Measurements from ENCODE around the gene ZNF74.
"Not testable (repeated sequence)": the region's sequence is repeated elsewhere in the genome, so short reads cannot be mapped to it uniquely, and the experiment has no call there.

Gene ZNF74

GRCh38 chr22:20393705-20394476, at the start of gene ZNF74:
TSS of gene ZNF74 (plus strand) at chr22:20394151. CDS start at chr22:20394629, 478 bp downstream.
- no peak for FAIRE-seq

- not testable (repeated sequence) for FAIRE-seq
These were observed 47.4 kb upstream of the ZNF74 start for GRCh38 chr22:20346553-20346952.

DNA sequence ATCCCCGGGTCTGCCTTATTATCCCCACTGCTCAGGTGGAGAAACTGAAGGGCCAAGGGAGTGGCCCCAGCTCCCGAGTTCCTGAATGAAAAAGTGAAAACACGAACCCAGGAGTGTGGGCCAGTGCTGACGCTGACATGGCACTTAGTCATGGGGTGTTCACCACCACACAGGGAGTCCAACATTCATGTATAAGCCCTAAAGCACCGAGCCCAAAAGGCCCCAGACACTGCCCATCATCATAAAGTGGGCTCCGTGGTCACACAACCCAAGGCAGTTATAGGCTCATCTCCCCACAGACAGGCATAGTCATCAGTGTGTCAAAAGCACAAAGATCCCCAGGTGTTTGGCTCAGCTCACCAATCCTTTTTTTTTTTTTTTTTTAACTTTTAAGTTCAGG, 41.4 kb upstream of the ZNF74 start:
- not testable (repeated sequence) for FAIRE-seq

DNA sequence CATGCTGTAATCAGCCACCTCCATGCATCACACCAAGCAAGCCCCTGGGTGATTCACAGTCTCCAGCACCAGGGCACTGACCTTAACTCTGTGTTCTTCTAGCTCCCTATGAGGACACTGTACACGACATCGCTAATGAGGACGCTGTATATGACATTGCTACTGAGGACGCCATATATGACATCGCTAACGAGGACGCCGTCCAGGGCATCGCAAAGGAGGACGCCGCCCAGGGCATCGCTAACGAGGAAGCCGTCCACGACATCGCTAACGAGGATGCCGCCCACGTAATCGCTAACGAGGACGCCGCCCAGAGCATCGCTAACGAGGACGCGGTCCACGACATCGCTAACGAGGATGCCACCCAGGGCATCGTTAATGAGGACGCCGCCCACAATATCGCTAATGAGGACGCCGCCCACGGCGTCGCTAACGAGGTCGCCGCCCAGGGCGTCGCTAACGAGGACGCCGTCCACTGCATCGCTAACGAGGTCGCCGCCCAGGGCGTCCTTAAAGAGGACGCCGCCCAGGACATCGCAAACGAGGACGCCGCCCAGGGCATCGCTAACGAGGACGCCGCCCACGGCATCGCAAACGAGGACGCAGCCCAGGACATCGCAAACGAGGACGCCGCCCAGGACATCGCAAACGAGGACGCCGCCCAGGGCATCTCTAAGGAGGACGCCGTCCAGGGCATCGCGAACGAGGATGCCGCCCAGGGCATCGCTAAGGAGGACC, 39.5 kb upstream of the ZNF74 start:
- FAIRE-seq, result no peak

DNA sequence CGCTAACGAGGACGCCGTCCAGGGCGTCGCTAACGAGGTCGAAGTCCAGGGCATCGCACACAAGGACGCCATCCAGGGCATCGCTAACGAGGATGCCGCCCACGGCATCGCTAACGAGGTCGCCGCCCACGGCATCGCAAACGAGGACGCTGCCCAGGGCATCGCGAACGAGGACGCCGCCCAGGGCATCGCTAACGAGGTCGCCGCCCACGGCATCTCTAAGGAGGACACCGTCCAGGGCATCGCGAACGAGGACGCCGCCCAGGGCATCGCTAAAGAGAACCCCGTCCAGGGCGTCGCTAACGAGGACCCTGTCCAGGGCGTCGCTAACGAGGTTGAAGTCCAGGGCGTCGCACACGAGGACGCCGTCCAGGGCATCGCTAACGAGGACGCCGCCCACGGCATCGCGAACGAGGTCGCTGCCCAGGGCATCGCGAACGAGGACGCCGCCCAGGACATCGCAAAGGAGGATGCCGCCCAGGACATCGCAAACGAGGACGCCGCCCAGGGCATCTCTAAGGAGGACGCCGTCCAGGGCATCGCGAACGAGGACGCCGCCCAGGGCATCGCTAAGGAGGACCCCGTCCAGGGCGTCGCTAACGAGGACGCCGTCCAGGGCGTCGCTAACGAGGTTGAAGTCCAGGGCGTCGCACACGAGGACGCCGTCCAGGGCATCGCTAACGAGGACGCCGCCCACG, 37.9 kb upstream of the ZNF74 start:
- not testable (repeated sequence) for FAIRE-seq

- not testable (repeated sequence) for FAIRE-seq
These were observed 37.0 kb upstream of the ZNF74 start for GRCh38 chr22:20356906-20357305.

- not testable (repeated sequence) for FAIRE-seq
These were observed 36.0 kb upstream of the ZNF74 start for GRCh38 chr22:20357967-20358366.

DNA sequence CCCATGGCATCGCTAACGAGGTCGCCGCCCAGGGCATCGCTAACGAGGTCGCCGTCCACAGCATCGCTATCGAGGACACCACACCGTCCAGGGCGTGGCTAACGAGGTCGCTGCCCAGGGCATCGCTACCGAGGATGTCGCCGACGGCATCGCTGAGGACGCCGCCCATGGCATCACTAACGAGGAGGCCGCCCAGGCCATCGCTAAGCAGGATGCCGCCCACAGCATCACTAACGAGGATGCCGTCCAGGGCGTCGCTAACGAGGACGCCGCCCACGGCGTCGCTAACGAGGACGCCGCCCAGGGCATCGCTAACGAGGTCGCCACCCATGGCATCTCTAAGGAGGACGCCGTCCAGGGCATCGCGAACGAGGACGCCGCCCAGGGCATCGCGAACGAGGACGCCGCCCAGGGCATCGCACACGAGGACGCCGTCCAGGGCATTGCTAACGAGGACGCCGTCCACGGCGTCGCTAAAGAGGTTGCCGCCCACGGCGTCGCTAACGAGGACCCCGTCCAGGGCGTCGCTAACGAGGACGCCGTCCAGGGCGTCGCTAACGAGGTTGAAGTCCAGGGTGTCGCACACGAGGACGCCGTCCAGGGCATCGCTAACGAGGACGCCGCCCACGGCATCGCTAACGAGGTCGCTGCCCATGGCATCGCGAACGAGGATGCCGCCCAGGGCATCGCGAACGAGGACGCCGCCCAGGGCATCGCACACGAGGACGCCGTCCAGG, 35.3 kb upstream of the ZNF74 start:
- FAIRE-seq, result not testable (repeated sequence)

- not testable (repeated sequence) for FAIRE-seq
These were observed 33.7 kb upstream of the ZNF74 start for GRCh38 chr22:20360261-20360660.

DNA sequence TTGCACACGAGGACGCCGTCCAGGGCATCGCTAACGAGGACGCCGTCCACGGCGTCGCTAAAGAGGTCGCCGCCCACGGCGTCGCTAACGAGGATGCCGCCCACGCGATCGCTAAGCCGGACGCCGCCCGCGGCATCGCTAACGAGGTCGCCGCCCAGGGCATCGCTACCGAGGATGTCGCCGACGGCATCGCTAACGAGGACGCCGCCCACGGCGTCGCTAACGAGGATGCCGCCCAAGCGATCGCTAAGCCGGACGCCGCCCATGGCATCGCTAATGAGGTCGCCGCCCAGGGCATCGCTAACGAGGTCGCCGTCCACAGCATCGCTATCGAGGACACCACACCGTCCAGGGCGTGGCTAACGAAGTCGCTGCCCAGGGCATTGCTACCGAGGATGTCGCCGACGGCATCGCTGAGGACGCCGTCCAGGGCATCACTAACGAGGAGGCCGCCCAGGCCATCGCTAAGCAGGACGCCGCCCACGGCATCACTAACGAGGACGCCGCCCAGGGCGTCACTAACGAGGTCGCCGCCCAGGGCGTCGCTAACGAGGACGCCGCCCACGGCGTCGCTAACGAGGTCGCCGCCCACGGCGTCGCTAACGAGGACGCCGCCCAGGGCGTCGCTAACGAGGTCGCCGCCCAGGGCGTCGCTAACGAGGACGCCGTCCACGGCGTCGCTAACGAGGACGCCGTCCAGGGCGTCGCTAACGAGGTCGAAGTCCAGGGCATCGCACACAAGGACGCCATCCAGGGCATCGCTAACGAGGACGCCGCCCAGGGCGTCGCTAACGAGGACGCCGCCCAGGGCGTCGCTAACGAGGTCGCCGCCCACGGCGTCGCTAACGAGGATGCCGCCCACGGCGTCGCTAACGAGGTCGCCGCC, 32.8 kb upstream of the ZNF74 start:
- not testable (repeated sequence) for FAIRE-seq

- not testable (repeated sequence) for FAIRE-seq
These were observed 32.2 kb upstream of the ZNF74 start for GRCh38 chr22:20361752-20362229.

DNA sequence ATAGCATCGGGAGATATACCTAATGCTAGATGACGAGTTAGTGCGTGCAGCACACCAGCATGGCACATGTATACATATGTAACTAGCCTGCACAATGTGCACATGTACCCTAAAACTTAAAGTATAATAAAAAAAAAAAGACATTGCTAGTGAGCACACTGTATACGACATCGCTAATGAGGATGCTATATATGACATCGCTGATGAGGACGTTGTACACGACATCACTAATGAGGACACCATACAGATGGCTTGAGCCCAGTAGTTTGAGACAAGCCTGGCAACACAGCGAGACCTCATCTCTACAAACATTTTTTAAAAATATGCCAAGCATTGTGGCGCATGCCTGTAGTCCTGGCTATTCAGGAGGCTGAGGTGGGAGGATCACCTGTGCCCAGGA, 31.5 kb upstream of the ZNF74 start:
- FAIRE-seq, result not testable (repeated sequence)

GRCh38 chr22:20364335-20365260, 29.4 kb upstream of the ZNF74 start:
- not testable (repeated sequence) for FAIRE-seq

- not testable (repeated sequence) for FAIRE-seq
These were observed 27.1 kb upstream of the ZNF74 start for GRCh38 chr22:20366841-20367240.

- not testable (repeated sequence) for FAIRE-seq
These were observed 25.1 kb upstream of the ZNF74 start for GRCh38 chr22:20368875-20369274.

- FAIRE-seq, result not testable (repeated sequence)
These were observed 22.3 kb upstream of the ZNF74 start for GRCh38 chr22:20371687-20372086.

- FAIRE-seq, result not testable (repeated sequence)
These were observed 21.5 kb upstream of the ZNF74 start for GRCh38 chr22:20372406-20372854.

GRCh38 chr22:20373195-20373706, 20.7 kb upstream of the ZNF74 start:
- FAIRE-seq, result not testable (repeated sequence)

- FAIRE-seq, result not testable (repeated sequence)
These were observed 19.8 kb upstream of the ZNF74 start for GRCh38 chr22:20374130-20374529.

- not testable (repeated sequence) for FAIRE-seq
These were observed 17.7 kb upstream of the ZNF74 start for GRCh38 chr22:20376281-20376680.
